ENCODE measurements around the gene FGF18.

- TF ChIP-seq CTCF (IDR thresholded peaks at IDR 0.05; ENCODE audit: low read depth, low read length) (no peak), EZH2phosphoT487 (IDR thresholded peaks at IDR 0.05; ENCODE audit: low read depth) (no peak)
These were observed 66.2 kb downstream of the FGF18 start for GRCh38 chr5:171485668-171486067.
